GM12865 (cell line): ENCODE results near the gene AURKAIP1.
A peak's percentile ranks its signal among the peaks of the same experiment; 100 is the strongest.

Source experiments
- DNase-seq: peaks from one replicate; pipeline ENCODE4 v3.0.0; 2010; ENCODE audit warnings: low read depth
- H3K4me3 ChIP-seq: 2 replicates; pipeline ENCODE4 v1.5.1; 2011; ENCODE audit warnings: mild to moderate bottlenecking, low read depth, low read length, control low read depth
- CTCF ChIP-seq: IDR thresholded peaks from 2 replicates; pipeline ENCODE4 v1.5.1; 2011; ENCODE audit warnings: low read length, control low read depth, low read depth, inconsistent platforms; ENCODE audit not compliant: insufficient read depth; ENCODE audit errors: missing control alignments

The AURKAIP1 gene

GRCh38 chr1:1398677-1399186 is 23.7 kb upstream of the AURKAIP1 start:
- TF ChIP-seq CTCF, result no peak
- no peak for DNase-seq
- H3K4me3 ChIP-seq, result peak overlapping the region; percentile 76

GRCh38 chr1:1397839-1398523 is 23.0 kb upstream of the AURKAIP1 start:
- DNase-seq, result no peak
- TF ChIP-seq CTCF, result no peak
- peak overlapping the region; percentile 76 for H3K4me3 ChIP-seq

DNA sequence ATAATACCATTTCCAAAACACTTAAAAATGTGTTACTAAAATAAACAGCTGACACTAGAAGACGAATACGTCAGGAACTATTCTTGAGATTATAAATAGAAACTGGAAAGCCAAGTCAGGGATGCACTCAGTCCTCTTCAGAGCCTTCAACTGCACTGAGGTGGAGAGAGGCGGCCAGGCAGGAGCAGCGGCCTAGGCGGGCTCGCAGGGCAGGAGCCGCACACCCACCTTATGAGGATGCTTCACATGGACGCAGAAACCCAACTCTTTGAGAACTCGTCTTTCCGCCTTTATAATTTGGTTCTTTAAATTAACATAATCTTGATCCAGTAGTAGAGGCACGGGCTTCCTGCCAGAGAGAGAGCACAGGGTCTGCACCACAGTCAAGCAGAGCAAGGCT is 20.2 kb upstream of the AURKAIP1 start:
- TF ChIP-seq CTCF, result no peak
- no peak for DNase-seq
- H3K4me3 ChIP-seq, result no peak overlapping the region

- no peak for TF ChIP-seq CTCF
- H3K4me3 ChIP-seq, result no peak overlapping the region
- DNase-seq, result no peak
These were observed 19.1 kb upstream of the AURKAIP1 start for GRCh38 chr1:1394116-1394515.

DNA sequence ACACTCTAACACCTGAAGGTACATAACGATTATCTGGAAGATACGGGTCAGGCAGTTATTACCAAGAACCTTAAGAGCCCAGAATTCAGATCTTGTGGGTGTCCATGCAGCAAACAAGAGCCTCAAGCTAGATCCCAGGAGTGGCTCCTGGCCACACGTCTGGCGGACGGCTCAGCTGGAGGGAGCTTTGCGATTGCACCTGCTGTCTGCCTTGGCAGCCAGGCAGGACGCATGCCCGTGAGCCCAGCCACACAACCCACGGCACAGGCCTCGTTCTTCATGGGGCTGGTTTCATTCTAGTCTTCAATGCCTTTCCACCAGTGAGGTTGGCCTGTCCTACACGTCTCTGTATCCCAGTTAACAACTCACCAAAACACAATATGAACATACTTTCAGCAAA is 18.4 kb upstream of the AURKAIP1 start:
- H3K4me3 ChIP-seq, result no peak overlapping the region
- no peak for DNase-seq
- no peak for TF ChIP-seq CTCF

- H3K4me3 ChIP-seq, result no peak overlapping the region
- DNase-seq, result no peak
- TF ChIP-seq CTCF, result no peak
These were observed 18.0 kb upstream of the AURKAIP1 start for GRCh38 chr1:1393014-1393413.

- DNase-seq, result no peak
- no peak for TF ChIP-seq CTCF
- H3K4me3 ChIP-seq, result no peak overlapping the region
These were observed 16.2 kb upstream of the AURKAIP1 start for GRCh38 chr1:1391225-1391624.
